Measurements from ENCODE around the gene MYCBP2.
A peak's percentile ranks its signal among the peaks of the same experiment; 100 is the strongest.

The MYCBP2 gene

DNA sequence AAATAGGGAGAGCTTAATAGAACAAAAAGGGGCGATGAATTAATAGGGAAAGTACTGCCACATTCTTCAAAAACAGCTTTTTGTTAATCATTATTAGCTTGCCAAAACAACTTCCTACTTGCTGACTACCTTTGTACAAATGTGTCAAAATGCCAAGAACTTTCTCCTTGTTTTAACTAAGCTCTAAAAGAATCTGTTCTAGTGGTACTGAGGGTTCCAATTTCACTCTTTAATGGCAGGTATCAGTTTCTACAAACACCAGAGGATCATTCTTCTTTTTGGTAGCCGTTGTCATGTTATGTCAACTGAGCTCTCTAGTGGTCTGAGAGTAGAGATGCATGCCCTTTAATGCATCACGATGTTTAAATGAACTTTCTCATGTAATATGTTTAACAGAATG lies 270.5 kb downstream of the MYCBP2 start:
- H3K4ac ChIP-seq (ENCODE audit: low read depth, low read length) = no peak overlapping the region
- H3K4me2 ChIP-seq (ENCODE audit: low read length) = no peak overlapping the region
- no peak overlapping the region for H2BK5ac ChIP-seq (ENCODE audit: low read length)
- H2AK5ac ChIP-seq (ENCODE audit: low read length) = no peak overlapping the region
- no peaks in the 10 kb centered on the region for H3K27me3 ChIP-seq (ENCODE audit: insufficient read depth, low read length, poor library complexity)
- no peak overlapping the region for H3K9ac ChIP-seq (ENCODE audit: low read length)
- no peaks in the 10 kb centered on the region for H3K79me2 ChIP-seq (ENCODE audit: control insufficient read depth, insufficient read depth, low read length)
- H3K18ac ChIP-seq (ENCODE audit: low read length) = no peak overlapping the region
- no peak overlapping the region for H4K5ac ChIP-seq (ENCODE audit: low read length)
- peak; percentile 6 for DNase-seq
- no CpG with 5 or more reads among the region's 3 CpGs for WGBS (ENCODE audit: extremely low coverage, insufficient coverage, low lambda C conversion rate)
- H2BK120ac ChIP-seq (ENCODE audit: low read depth, low read length) = no peak overlapping the region
- H3K56ac ChIP-seq (ENCODE audit: low read length) = no peak overlapping the region
- no peak overlapping the region for H4K8ac ChIP-seq (ENCODE audit: low read depth, low read length)
- no peak overlapping the region for H3K27ac ChIP-seq (ENCODE audit: low read depth, low read length)
- no peak overlapping the region for H3K4me3 ChIP-seq (ENCODE audit: low read length)
- H3K4me1 ChIP-seq (ENCODE audit: control insufficient read depth, low read depth, low read length) = no peaks in the 10 kb centered on the region
- no peaks in the 10 kb centered on the region for H3K36me3 ChIP-seq (ENCODE audit: control insufficient read depth, insufficient read depth, low read length)
- no peaks in the 10 kb centered on the region for H3K79me1 ChIP-seq (ENCODE audit: low read length)
- H2BK15ac ChIP-seq (replicated peaks; ENCODE audit: low read depth) = no peak overlapping the region
- no peak overlapping the region for H3K23ac ChIP-seq (ENCODE audit: low read length)

DNA sequence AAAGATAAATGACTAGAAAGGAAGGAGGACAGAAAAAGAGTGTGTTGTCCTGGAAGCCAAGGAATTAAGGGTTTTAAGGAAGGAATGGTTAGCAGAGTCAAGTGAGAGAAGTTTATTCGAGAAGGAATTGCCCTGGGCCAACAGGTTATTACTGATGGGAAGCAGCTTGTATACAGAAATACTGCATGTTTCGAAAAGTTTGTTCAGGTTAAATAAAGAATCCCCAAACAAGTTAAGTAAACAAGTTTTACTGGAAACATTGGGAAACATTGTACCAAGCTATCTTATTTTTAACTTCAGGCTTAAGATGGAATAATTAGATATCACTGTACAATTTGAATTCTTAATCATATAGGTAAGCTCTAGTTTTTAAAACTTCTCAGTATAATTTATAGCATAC lies 271.7 kb downstream of the MYCBP2 start:
- no peak overlapping the region for H3K4me3 ChIP-seq (ENCODE audit: low read length)
- H3K4me1 ChIP-seq (ENCODE audit: control insufficient read depth, low read depth, low read length) = no peaks in the 10 kb centered on the region
- H3K36me3 ChIP-seq (ENCODE audit: control insufficient read depth, insufficient read depth, low read length) = no peaks in the 10 kb centered on the region
- H3K27ac ChIP-seq (ENCODE audit: low read depth, low read length) = no peak overlapping the region
- H3K27me3 ChIP-seq (ENCODE audit: insufficient read depth, low read length, poor library complexity) = no peaks in the 10 kb centered on the region
- H3K4ac ChIP-seq (ENCODE audit: low read depth, low read length) = no peak overlapping the region
- H3K79me2 ChIP-seq (ENCODE audit: control insufficient read depth, insufficient read depth, low read length) = no peaks in the 10 kb centered on the region
- WGBS (ENCODE audit: extremely low coverage, insufficient coverage, low lambda C conversion rate) = no CpG with 5 or more reads among the region's 2 CpGs
- DNase-seq = no peak
- H4K5ac ChIP-seq (ENCODE audit: low read length) = no peak overlapping the region
- no peaks in the 10 kb centered on the region for H3K79me1 ChIP-seq (ENCODE audit: low read length)
- no peak overlapping the region for H2BK15ac ChIP-seq (replicated peaks; ENCODE audit: low read depth)
- no peak overlapping the region for H4K8ac ChIP-seq (ENCODE audit: low read depth, low read length)
- H3K56ac ChIP-seq (ENCODE audit: low read length) = no peak overlapping the region
- no peak overlapping the region for H3K4me2 ChIP-seq (ENCODE audit: low read length)
- H2BK5ac ChIP-seq (ENCODE audit: low read length) = no peak overlapping the region
- H2AK5ac ChIP-seq (ENCODE audit: low read length) = no peak overlapping the region
- H3K23ac ChIP-seq (ENCODE audit: low read length) = no peak overlapping the region
- H2BK120ac ChIP-seq (ENCODE audit: low read depth, low read length) = no peak overlapping the region
- H3K9ac ChIP-seq (ENCODE audit: low read length) = no peak overlapping the region
- H3K18ac ChIP-seq (ENCODE audit: low read length) = no peak overlapping the region

DNA sequence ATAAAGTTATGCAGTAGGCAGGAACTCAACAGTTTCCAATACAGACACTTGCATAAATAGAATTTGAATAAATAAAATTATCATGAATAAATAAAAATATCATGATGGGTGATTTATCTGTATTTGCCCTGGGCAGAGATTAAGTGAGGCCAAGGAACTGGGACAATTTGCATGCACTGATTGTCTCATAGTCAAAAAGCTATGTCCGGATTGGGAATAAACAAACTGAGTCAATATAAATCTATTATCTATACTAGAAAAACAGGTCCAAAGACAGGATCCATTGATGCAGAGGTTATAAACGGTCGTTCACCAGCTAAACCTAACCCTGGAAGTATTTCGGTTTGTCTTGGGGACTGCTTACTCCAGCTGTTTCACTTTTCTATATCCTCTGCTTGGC lies 273.7 kb downstream of the MYCBP2 start:
- Histone ChIP-seq H3K27me3 (ENCODE audit: insufficient read depth, low read length, poor library complexity) (no peaks in the 10 kb centered on the region), H4K5ac (ENCODE audit: low read length) (no peak overlapping the region), H3K56ac (ENCODE audit: low read length) (no peak overlapping the region), H3K4me2 (ENCODE audit: low read length) (no peak overlapping the region), H2BK15ac (replicated peaks; ENCODE audit: low read depth) (no peak overlapping the region), H3K36me3 (ENCODE audit: control insufficient read depth, insufficient read depth, low read length) (no peaks in the 10 kb centered on the region), H3K27ac (ENCODE audit: low read depth, low read length) (no peak overlapping the region), H3K9ac (ENCODE audit: low read length) (no peak overlapping the region), H3K4me1 (ENCODE audit: control insufficient read depth, low read depth, low read length) (no peaks in the 10 kb centered on the region), H2AK5ac (ENCODE audit: low read length) (no peak overlapping the region), H4K8ac (ENCODE audit: low read depth, low read length) (no peak overlapping the region), H2BK5ac (ENCODE audit: low read length) (no peak overlapping the region), H3K79me2 (ENCODE audit: control insufficient read depth, insufficient read depth, low read length) (no peaks in the 10 kb centered on the region), H3K4ac (ENCODE audit: low read depth, low read length) (no peak overlapping the region), H3K23ac (ENCODE audit: low read length) (no peak overlapping the region), H3K4me3 (ENCODE audit: low read length) (no peak overlapping the region), H2BK120ac (ENCODE audit: low read depth, low read length) (no peak overlapping the region), H3K18ac (ENCODE audit: low read length) (no peak overlapping the region), H3K79me1 (ENCODE audit: low read length) (no peaks in the 10 kb centered on the region)
- no peak for DNase-seq
- no CpG with 5 or more reads among the region's 4 CpGs for WGBS (ENCODE audit: extremely low coverage, insufficient coverage, low lambda C conversion rate)

DNA sequence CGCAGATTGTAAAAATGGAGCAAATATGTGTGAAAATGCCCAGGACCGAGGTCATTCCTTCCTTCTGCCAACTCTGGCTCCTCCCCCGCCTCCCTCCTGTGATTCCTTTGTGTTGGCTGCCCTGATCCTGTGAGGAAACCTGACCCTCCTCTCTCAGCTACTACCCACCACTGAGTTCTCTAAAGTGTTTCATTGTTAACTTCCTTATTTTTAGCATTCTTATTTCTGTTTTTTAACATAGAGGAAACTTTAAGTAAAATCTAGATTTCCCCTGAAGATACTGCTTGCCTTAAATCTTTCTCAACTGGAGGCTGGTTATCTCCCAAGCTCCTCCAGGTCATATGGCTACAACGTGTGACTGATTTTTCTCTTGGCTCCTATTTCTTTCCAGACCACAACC lies 278.2 kb downstream of the MYCBP2 start:
- no CpG with 5 or more reads among the region's 4 CpGs for WGBS (ENCODE audit: extremely low coverage, insufficient coverage, low lambda C conversion rate)
- DNase-seq = peak; percentile 75
- Histone ChIP-seq H3K56ac (ENCODE audit: low read length) (no peak overlapping the region), H3K79me2 (ENCODE audit: control insufficient read depth, insufficient read depth, low read length) (no peaks in the 10 kb centered on the region), H2BK5ac (ENCODE audit: low read length) (no peak overlapping the region), H3K4ac (ENCODE audit: low read depth, low read length) (no peak overlapping the region), H3K36me3 (ENCODE audit: control insufficient read depth, insufficient read depth, low read length) (no peaks in the 10 kb centered on the region), H2BK120ac (ENCODE audit: low read depth, low read length) (no peak overlapping the region), H3K9ac (ENCODE audit: low read length) (no peak overlapping the region), H3K27ac (ENCODE audit: low read depth, low read length) (peak overlapping the region; percentile 35), H3K18ac (ENCODE audit: low read length) (no peak overlapping the region), H4K8ac (ENCODE audit: low read depth, low read length) (no peak overlapping the region), H3K4me1 (ENCODE audit: control insufficient read depth, low read depth, low read length) (peaks cover 2% of the 10 kb centered on the region), H3K27me3 (ENCODE audit: insufficient read depth, low read length, poor library complexity) (no peaks in the 10 kb centered on the region), H2AK5ac (ENCODE audit: low read length) (no peak overlapping the region), H3K23ac (ENCODE audit: low read length) (no peak overlapping the region), H4K5ac (ENCODE audit: low read length) (no peak overlapping the region), H3K4me2 (ENCODE audit: low read length) (no peak overlapping the region), H2BK15ac (replicated peaks; ENCODE audit: low read depth) (no peak overlapping the region), H3K79me1 (ENCODE audit: low read length) (no peaks in the 10 kb centered on the region), H3K4me3 (ENCODE audit: low read length) (no peak overlapping the region)

DNA sequence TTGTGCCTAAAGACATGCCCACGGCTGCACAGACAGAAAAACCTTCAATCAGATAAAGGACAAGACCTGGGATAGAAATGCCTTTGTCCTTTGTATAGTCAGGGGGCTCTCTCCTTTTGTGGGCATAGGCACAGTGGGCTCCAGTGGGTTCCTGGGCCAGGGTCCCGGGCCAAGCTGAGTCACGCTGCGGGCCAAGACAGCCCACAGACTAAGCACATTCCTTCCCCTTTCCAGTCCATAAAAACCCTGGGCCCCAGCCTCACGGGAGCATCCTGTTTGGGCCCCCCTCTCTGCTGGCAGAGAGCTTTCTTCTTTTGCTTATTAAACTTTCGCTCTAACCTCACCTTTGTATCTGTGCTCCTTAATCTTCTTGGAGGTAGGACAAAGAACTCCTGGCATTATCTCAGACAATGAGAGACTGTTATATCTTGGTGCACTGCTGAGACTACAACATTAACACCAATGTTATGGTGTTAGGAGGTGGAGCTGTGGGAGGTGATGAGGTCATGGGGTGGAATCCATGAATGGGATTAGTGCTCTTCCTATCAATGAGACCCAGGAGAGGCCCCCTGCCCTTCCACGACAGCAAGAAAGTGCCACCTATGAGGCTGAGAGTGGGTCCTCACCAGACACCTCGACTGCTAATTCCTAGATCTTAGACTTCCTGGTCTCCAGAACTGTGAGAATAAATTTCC lies 279.1 kb downstream of the MYCBP2 start:
- Histone ChIP-seq H3K79me1 (ENCODE audit: low read length) (no peaks in the 10 kb centered on the region), H3K4ac (ENCODE audit: low read depth, low read length) (no peak overlapping the region), H2BK5ac (ENCODE audit: low read length) (peak overlapping the region; percentile 40), H3K27me3 (ENCODE audit: insufficient read depth, low read length, poor library complexity) (no peaks in the 10 kb centered on the region), H3K56ac (ENCODE audit: low read length) (peak overlapping the region; percentile 30), H3K9ac (ENCODE audit: low read length) (no peak overlapping the region), H3K36me3 (ENCODE audit: control insufficient read depth, insufficient read depth, low read length) (no peaks in the 10 kb centered on the region), H2BK15ac (replicated peaks; ENCODE audit: low read depth) (no peak overlapping the region), H4K8ac (ENCODE audit: low read depth, low read length) (no peak overlapping the region), H3K18ac (ENCODE audit: low read length) (peak overlapping the region; percentile 40), H2AK5ac (ENCODE audit: low read length) (no peak overlapping the region), H3K4me3 (ENCODE audit: low read length) (no peak overlapping the region), H3K79me2 (ENCODE audit: control insufficient read depth, insufficient read depth, low read length) (no peaks in the 10 kb centered on the region), H2BK120ac (ENCODE audit: low read depth, low read length) (no peak overlapping the region), H3K23ac (ENCODE audit: low read length) (no peak overlapping the region), H3K4me1 (ENCODE audit: control insufficient read depth, low read depth, low read length) (peaks cover 2% of the 10 kb centered on the region), H3K4me2 (ENCODE audit: low read length) (no peak overlapping the region), H4K5ac (ENCODE audit: low read length) (no peak overlapping the region), H3K27ac (ENCODE audit: low read depth, low read length) (peak overlapping the region; percentile 64)
- peak; percentile 92 for DNase-seq
- no CpG with 5 or more reads among the region's 8 CpGs for WGBS (ENCODE audit: extremely low coverage, insufficient coverage, low lambda C conversion rate)

DNA sequence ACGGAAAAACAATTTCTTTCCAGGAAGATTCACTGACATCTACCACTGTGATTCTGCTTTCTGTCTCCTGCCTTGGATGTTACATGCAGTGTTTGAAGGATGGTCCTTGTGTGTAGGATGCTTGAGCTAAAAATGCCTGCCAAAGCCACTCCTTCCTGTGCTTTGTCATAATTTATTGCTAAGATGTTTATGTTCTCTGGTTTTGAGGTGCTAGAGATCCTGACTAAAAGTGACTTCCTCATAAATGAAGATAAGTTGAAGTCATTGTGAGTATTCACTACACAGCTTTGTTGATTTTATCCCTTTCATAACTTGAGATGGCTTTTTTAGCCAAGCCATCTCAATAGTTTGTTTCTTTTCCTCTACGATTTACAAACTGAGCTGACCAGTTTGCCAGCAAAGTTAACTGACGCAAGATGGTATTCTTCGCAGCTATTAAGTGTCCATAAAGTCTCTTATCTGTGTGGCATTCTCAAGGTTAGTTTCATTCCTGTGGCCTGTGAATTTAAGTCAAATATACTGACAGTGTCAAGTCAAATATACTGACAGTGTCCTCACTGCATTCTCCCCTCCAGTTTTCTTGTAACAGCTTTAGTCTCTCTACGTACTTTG lies 284.2 kb downstream of the MYCBP2 start:
- Histone ChIP-seq H2BK120ac (ENCODE audit: low read depth, low read length) (no peak overlapping the region), H3K56ac (ENCODE audit: low read length) (no peak overlapping the region), H3K4me3 (ENCODE audit: low read length) (no peak overlapping the region), H3K4me1 (ENCODE audit: control insufficient read depth, low read depth, low read length) (peaks cover 2% of the 10 kb centered on the region), H4K5ac (ENCODE audit: low read length) (no peak overlapping the region), H3K4me2 (ENCODE audit: low read length) (no peak overlapping the region), H3K79me1 (ENCODE audit: low read length) (no peaks in the 10 kb centered on the region), H3K4ac (ENCODE audit: low read depth, low read length) (no peak overlapping the region), H3K36me3 (ENCODE audit: control insufficient read depth, insufficient read depth, low read length) (no peaks in the 10 kb centered on the region), H4K8ac (ENCODE audit: low read depth, low read length) (no peak overlapping the region), H3K79me2 (ENCODE audit: control insufficient read depth, insufficient read depth, low read length) (no peaks in the 10 kb centered on the region), H3K23ac (ENCODE audit: low read length) (no peak overlapping the region), H3K27me3 (ENCODE audit: insufficient read depth, low read length, poor library complexity) (no peaks in the 10 kb centered on the region), H2AK5ac (ENCODE audit: low read length) (no peak overlapping the region), H3K9ac (ENCODE audit: low read length) (no peak overlapping the region), H2BK15ac (replicated peaks; ENCODE audit: low read depth) (no peak overlapping the region), H3K18ac (ENCODE audit: low read length) (no peak overlapping the region), H2BK5ac (ENCODE audit: low read length) (no peak overlapping the region), H3K27ac (ENCODE audit: low read depth, low read length) (no peak overlapping the region)
- no peak for DNase-seq
- no CpG with 5 or more reads among the region's 5 CpGs for WGBS (ENCODE audit: extremely low coverage, insufficient coverage, low lambda C conversion rate)

All from mesendoderm (in vitro differentiated cells).